Measurements from ENCODE around the gene TBCE.
"Not testable (repeated sequence)": the region's sequence is repeated elsewhere in the genome, so short reads cannot be mapped to it uniquely, and the experiment has no call there.

Gene TBCE

DNA sequence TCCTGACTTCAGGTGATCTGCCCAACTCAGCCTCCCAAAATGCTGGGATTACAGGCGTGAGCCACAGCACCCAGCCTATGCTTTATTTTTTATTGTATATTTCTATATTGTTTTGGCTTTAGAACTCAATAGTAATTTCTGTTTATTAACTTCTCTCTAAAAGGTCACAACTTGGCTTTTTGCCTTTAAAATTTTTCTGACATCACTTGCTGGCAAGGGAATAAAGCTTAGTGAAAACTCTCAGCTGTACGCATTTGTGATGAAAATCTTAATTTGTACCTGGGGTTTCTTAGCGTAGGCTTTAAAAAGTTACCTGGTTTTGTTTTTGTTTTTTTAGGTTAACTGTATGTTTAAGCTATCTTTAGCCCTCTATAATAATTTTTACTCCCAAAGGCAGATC is 100.8 kb downstream of the TBCE start:
- Histone ChIP-seq H3K4me1 (ENCODE audit: control insufficient read depth in 2 of 2, insufficient read depth in 1 of 2, low read depth in 1 of 2, low read length in 2 of 2) (no peaks in the 10 kb centered on the region), H4K8ac (ENCODE audit: low read depth, low read length) (no peak overlapping the region), H3K9ac (ENCODE audit: low read depth, low read length, poor library complexity) (no peak overlapping the region), H3K18ac (ENCODE audit: low read length) (no peak overlapping the region), H3K79me1 (ENCODE audit: low read depth, low read length) (peaks cover 2% of the 10 kb centered on the region), H3K4me2 (ENCODE audit: insufficient read depth, low read length, poor library complexity, severe bottlenecking) (no peak overlapping the region), H2BK5ac (ENCODE audit: low read length) (no peak overlapping the region), H3K27ac (replicated peaks; ENCODE audit: low read length) (no peak overlapping the region), H3K23ac (ENCODE audit: low read depth, low read length, poor library complexity) (no peak overlapping the region), H3K4me3 (ENCODE audit: low read length in 2 of 2) (no peak overlapping the region), H2BK12ac (ENCODE audit: low read length) (no peak overlapping the region), H2BK120ac (ENCODE audit: low read depth, low read length) (no peak overlapping the region), H3K14ac (ENCODE audit: low read length) (no peak overlapping the region), H3K4ac (ENCODE audit: low read length) (no peak overlapping the region), H3K9me3 (replicated peaks in 1 of 2; ENCODE audit: control insufficient read depth in 2 of 2, insufficient read depth in 1 of 2, low read depth in 1 of 2, low read length in 2 of 2) (peaks cover 0 to 6% of the 10 kb centered on the region in 2 donors), H4K91ac (ENCODE audit: low read depth, low read length, poor library complexity) (no peak overlapping the region), H2BK15ac (ENCODE audit: low read length) (no peak overlapping the region), H2AK5ac (ENCODE audit: low read depth, low read length) (no peak overlapping the region), H3K36me3 (replicated peaks in 1 of 2; ENCODE audit: control insufficient read depth in 2 of 2, insufficient read depth in 2 of 2, low read length in 2 of 2) (peaks cover 0 to 72% of the 10 kb centered on the region in 2 donors), H2AFZ (ENCODE audit: low read length) (no peak overlapping the region), H3K27me3 (ENCODE audit: control insufficient read depth in 3 of 3, insufficient read depth in 3 of 3, low read depth in 1 of 3, low read length in 3 of 3) (no peaks in the 10 kb centered on the region)
- DNase-seq (ENCODE audit: low spot score): no peak
- no CpG with 5 or more reads among the region's 3 CpGs for whole genome bisulfite sequencing, 2 donors (ENCODE audit: extremely low coverage in 2 of 2, insufficient read length in 2 of 2, insufficient replicate concordance in 1 of 2)

DNA sequence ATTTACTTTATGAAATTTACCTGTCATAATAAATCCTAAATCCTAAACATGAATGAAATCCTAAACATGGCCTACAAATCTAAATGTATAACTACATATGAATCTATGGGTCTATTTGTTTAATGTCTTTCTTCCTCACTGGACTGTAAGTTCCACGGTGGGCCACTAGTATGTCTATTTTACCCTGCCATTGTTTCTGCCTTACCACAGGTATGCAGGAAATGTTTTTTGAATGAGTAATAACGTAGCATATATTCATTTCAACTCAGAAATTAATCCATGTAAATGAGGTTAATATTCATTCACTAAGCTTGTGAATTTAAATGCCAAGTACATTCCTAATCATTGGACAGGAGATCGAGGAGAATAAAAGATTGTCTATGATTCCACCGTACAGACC is 101.7 kb downstream of the TBCE start:
- no peak overlapping the region for H3K27ac ChIP-seq (replicated peaks; ENCODE audit: low read length)
- no peak overlapping the region for H4K91ac ChIP-seq (ENCODE audit: low read depth, low read length, poor library complexity)
- peaks cover 0 to 6% of the 10 kb centered on the region in 2 donors for H3K9me3 ChIP-seq (replicated peaks in 1 of 2; ENCODE audit: control insufficient read depth in 2 of 2, insufficient read depth in 1 of 2, low read depth in 1 of 2, low read length in 2 of 2)
- no peak overlapping the region for H3K9ac ChIP-seq (ENCODE audit: low read depth, low read length, poor library complexity)
- no peak overlapping the region for H2BK12ac ChIP-seq (ENCODE audit: low read length)
- no peak overlapping the region for H3K4ac ChIP-seq (ENCODE audit: low read length)
- no peak overlapping the region for H2AK5ac ChIP-seq (ENCODE audit: low read depth, low read length)
- no peak overlapping the region for H3K14ac ChIP-seq (ENCODE audit: low read length)
- no peaks in the 10 kb centered on the region for H3K4me1 ChIP-seq (ENCODE audit: control insufficient read depth in 2 of 2, insufficient read depth in 1 of 2, low read depth in 1 of 2, low read length in 2 of 2)
- H3K23ac ChIP-seq (ENCODE audit: low read depth, low read length, poor library complexity): no peak overlapping the region
- H3K79me1 ChIP-seq (ENCODE audit: low read depth, low read length): peaks cover 2% of the 10 kb centered on the region
- H3K36me3 ChIP-seq (replicated peaks in 1 of 2; ENCODE audit: control insufficient read depth in 2 of 2, insufficient read depth in 2 of 2, low read length in 2 of 2): peaks cover 0 to 79% of the 10 kb centered on the region in 2 donors
- no peak overlapping the region for H4K8ac ChIP-seq (ENCODE audit: low read depth, low read length)
- H2AFZ ChIP-seq (ENCODE audit: low read length): no peak overlapping the region
- H2BK120ac ChIP-seq (ENCODE audit: low read depth, low read length): no peak overlapping the region
- no peak overlapping the region for H3K4me3 ChIP-seq (ENCODE audit: low read length in 2 of 2)
- DNase-seq (ENCODE audit: low spot score): no peak
- H2BK15ac ChIP-seq (ENCODE audit: low read length): no peak overlapping the region
- no peak overlapping the region for H3K4me2 ChIP-seq (ENCODE audit: insufficient read depth, low read length, poor library complexity, severe bottlenecking)
- peaks cover 0 to 2% (median 0%) of the 10 kb centered on the region in 3 experiments for H3K27me3 ChIP-seq (ENCODE audit: control insufficient read depth in 3 of 3, insufficient read depth in 3 of 3, low read depth in 1 of 3, low read length in 3 of 3)
- WGBS, 2 donors (ENCODE audit: extremely low coverage in 2 of 2, insufficient read length in 2 of 2, insufficient replicate concordance in 1 of 2): no CpG with 5 or more reads among the region's 4 CpGs
- no peak overlapping the region for H2BK5ac ChIP-seq (ENCODE audit: low read length)
- H3K18ac ChIP-seq (ENCODE audit: low read length): no peak overlapping the region

DNA sequence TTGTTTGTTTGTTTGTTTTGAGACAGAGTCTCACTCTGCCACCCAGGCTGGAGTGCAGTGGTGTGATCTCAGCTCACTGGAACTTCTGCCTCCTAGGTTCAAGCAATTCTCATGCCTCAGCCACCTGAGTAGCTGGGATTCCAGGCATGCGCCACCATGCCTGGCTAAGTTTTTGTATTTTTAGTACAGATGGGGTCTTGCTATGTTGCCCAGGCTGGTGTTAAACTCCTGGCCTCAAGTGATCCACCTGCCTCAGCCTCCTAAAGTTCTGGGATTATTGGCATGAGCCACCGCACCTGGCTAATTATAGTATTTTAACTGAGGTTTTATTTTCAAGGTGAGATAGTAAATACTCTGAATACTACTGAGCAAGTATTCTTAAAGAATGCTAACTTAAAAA is 102.7 kb downstream of the TBCE start:
- H3K4me3 ChIP-seq (ENCODE audit: low read length in 2 of 2); H3K14ac ChIP-seq (ENCODE audit: low read length); H4K8ac ChIP-seq (ENCODE audit: low read depth, low read length); H2BK12ac ChIP-seq (ENCODE audit: low read length); H3K79me1 ChIP-seq (ENCODE audit: low read depth, low read length); H4K91ac ChIP-seq (ENCODE audit: low read depth, low read length, poor library complexity); H3K23ac ChIP-seq (ENCODE audit: low read depth, low read length, poor library complexity); H3K9ac ChIP-seq (ENCODE audit: low read depth, low read length, poor library complexity); H2AFZ ChIP-seq (ENCODE audit: low read length); H2BK15ac ChIP-seq (ENCODE audit: low read length); H2AK5ac ChIP-seq (ENCODE audit: low read depth, low read length); H2BK5ac ChIP-seq (ENCODE audit: low read length); H3K27me3 ChIP-seq (ENCODE audit: control insufficient read depth in 3 of 3, insufficient read depth in 3 of 3, low read depth in 1 of 3, low read length in 3 of 3); H3K18ac ChIP-seq (ENCODE audit: low read length); H2BK120ac ChIP-seq (ENCODE audit: low read depth, low read length); DNase-seq (ENCODE audit: low spot score); H3K4me2 ChIP-seq (ENCODE audit: insufficient read depth, low read length, poor library complexity, severe bottlenecking); H3K4me1 ChIP-seq (ENCODE audit: control insufficient read depth in 2 of 2, insufficient read depth in 1 of 2, low read depth in 1 of 2, low read length in 2 of 2); H3K9me3 ChIP-seq (replicated peaks in 1 of 2; ENCODE audit: control insufficient read depth in 2 of 2, insufficient read depth in 1 of 2, low read depth in 1 of 2, low read length in 2 of 2); H3K27ac ChIP-seq (replicated peaks; ENCODE audit: low read length); H3K4ac ChIP-seq (ENCODE audit: low read length): not testable (repeated sequence)
- no CpG with 5 or more reads among the region's 2 CpGs for WGBS, 2 donors (ENCODE audit: extremely low coverage in 2 of 2, insufficient read length in 2 of 2, insufficient replicate concordance in 1 of 2)
- H3K36me3 ChIP-seq (replicated peaks in 1 of 2; ENCODE audit: control insufficient read depth in 2 of 2, insufficient read depth in 2 of 2, low read length in 2 of 2): peaks cover 0 to 73% of the 10 kb centered on the region in 2 donors

DNA sequence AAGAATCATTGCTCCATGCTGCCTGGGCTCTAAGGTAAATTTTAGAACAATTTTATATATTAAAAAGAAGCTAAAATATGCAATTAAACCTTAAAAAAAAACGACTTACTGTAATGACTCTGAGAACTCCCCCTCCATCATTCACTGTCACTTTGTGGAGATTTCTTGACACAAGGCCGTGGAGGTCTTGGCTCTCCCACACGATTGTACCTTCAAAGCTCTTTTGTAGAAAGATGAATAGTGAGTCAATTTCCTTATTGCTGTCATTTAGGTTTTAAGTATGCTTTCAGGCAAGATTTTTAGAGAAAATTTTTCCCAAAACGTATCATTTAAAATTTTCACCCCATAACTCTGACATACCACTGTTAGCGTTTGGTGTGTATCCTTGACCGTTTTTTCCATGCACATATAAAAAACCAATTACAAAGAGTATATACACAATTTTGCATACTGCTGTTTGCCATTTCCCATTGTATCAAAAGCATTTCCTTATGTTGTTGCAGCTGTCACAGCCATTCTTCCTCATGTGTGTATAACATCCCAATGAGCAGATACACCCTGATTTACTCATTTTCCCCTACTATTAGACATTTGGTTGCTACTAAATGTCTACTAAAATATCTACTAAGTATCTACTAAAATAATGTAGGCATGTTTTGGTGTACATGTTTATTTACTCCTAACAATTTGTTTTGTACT is 103.7 kb downstream of the TBCE start:
- Histone ChIP-seq H3K4ac (ENCODE audit: low read length) (no peak overlapping the region), H2AK5ac (ENCODE audit: low read depth, low read length) (no peak overlapping the region), H2BK15ac (ENCODE audit: low read length) (no peak overlapping the region), H2AFZ (ENCODE audit: low read length) (no peak overlapping the region), H3K27ac (replicated peaks; ENCODE audit: low read length) (no peak overlapping the region), H3K79me1 (ENCODE audit: low read depth, low read length) (peaks cover 2% of the 10 kb centered on the region), H3K18ac (ENCODE audit: low read length) (no peak overlapping the region), H3K23ac (ENCODE audit: low read depth, low read length, poor library complexity) (no peak overlapping the region), H3K14ac (ENCODE audit: low read length) (no peak overlapping the region), H2BK12ac (ENCODE audit: low read length) (no peak overlapping the region), H4K91ac (ENCODE audit: low read depth, low read length, poor library complexity) (no peak overlapping the region), H3K9ac (ENCODE audit: low read depth, low read length, poor library complexity) (no peak overlapping the region), H3K9me3 (replicated peaks in 1 of 2; ENCODE audit: control insufficient read depth in 2 of 2, insufficient read depth in 1 of 2, low read depth in 1 of 2, low read length in 2 of 2) (no peaks in the 10 kb centered on the region), H2BK5ac (ENCODE audit: low read length) (no peak overlapping the region), H4K8ac (ENCODE audit: low read depth, low read length) (no peak overlapping the region), H3K36me3 (replicated peaks in 1 of 2; ENCODE audit: control insufficient read depth in 2 of 2, insufficient read depth in 2 of 2, low read length in 2 of 2) (peaks cover 2 to 71% of the 10 kb centered on the region in 2 donors), H3K4me1 (ENCODE audit: control insufficient read depth in 2 of 2, insufficient read depth in 1 of 2, low read depth in 1 of 2, low read length in 2 of 2) (no peaks in the 10 kb centered on the region), H3K27me3 (ENCODE audit: control insufficient read depth in 3 of 3, insufficient read depth in 3 of 3, low read depth in 1 of 3, low read length in 3 of 3) (peaks cover 0 to 2% (median 0%) of the 10 kb centered on the region in 3 experiments), H3K4me3 (ENCODE audit: low read length in 2 of 2) (no peak overlapping the region), H2BK120ac (ENCODE audit: low read depth, low read length) (no peak overlapping the region), H3K4me2 (ENCODE audit: insufficient read depth, low read length, poor library complexity, severe bottlenecking) (no peak overlapping the region)
- no CpG with 5 or more reads among the region's 6 CpGs for WGBS, 2 donors (ENCODE audit: extremely low coverage in 2 of 2, insufficient read length in 2 of 2, insufficient replicate concordance in 1 of 2)
- DNase-seq (ENCODE audit: low spot score): no peak
